SH-SY5Y (cell line): ENCODE results near the gene ASIC4.

Experiments used
- GATA2 ChIP-seq: IDR thresholded peaks from 2 replicates; pipeline ENCODE4 v1.6.1; 2011; ENCODE audit warnings: mild to moderate bottlenecking, low read depth, low read length
- GATA3 ChIP-seq: IDR thresholded peaks from 2 replicates; pipeline ENCODE4 v1.6.1; 2011; ENCODE audit warnings: low read depth, mild to moderate bottlenecking, low read length, moderate library complexity

DNA sequence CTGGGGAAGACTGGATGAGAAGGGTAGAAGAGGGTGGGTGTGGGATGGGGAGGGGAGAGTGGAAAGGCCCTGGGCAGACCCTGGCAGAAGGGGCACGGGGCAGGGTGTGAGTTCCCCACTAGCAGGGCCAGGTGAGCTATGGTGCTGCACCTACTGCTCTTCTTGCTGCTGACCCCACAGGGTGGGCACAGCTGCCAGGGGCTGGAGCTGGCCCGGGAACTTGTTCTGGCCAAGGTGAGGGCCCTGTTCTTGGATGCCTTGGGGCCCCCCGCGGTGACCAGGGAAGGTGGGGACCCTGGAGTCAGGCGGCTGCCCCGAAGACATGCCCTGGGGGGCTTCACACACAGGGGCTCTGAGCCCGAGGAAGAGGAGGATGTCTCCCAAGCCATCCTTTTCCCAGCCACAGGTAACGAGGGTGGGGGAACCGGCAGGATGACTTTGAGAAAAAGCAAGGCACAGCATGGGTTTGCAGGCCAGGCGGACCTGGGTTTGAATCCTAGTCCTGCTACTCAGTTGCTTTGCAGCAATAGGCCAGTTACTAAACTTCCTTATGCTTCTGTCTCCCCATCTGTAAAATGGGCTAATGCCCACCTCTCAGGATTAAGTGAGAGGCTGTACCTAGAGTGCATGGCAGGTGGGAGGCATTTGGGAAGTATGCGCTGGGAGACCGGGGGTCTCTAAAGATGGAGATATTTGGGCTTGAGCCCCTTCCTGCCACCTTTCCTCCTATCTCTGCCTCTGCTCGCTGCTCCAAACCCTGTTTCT, 58.1 kb downstream of the ASIC4 start, which contains the start of gene INHA:
- TF ChIP-seq GATA2 (no peak), GATA3 (no peak)
